Measurements from ENCODE around the gene IGFLR1. TPM values are rescaled to one million over a fixed set of nuclear protein-coding genes. Genes with fewer than 3 reads are reported as not detected.

IGFLR1 gene
- total and polyA plus RNA-seq, 9 of the 15 experiments (the other 6 are each of a cell fraction or from before 2014, with no cell fraction given) = 1.0 to 14.3 (median 4.6) TPM

- no peak for TF ChIP-seq ZKSCAN1 (IDR thresholded peaks at IDR 0.05; ENCODE audit: low read depth, low read length)
- TF ChIP-seq, protein P1, sequence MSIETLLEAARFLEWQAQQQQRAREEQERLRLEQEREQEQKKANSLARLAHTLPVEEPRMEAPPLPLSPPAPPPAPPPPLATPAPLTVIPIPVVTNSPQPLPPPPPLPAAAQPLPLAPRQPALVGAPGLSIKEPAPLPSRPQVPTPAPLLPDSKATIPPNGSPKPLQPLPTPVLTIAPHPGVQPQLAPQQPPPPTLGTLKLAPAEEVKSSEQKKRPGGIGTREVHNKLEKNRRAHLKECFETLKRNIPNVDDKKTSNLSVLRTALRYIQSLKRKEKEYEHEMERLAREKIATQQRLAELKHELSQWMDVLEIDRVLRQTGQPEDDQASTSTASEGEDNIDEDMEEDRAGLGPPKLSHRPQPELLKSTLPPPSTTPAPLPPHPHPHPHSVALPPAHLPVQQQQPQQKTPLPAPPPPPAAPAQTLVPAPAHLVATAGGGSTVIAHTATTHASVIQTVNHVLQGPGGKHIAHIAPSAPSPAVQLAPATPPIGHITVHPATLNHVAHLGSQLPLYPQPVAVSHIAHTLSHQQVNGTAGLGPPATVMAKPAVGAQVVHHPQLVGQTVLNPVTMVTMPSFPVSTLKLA (conservative IDR thresholded peaks at IDR 0.05) = no peak
- TF ChIP-seq, protein P2, sequence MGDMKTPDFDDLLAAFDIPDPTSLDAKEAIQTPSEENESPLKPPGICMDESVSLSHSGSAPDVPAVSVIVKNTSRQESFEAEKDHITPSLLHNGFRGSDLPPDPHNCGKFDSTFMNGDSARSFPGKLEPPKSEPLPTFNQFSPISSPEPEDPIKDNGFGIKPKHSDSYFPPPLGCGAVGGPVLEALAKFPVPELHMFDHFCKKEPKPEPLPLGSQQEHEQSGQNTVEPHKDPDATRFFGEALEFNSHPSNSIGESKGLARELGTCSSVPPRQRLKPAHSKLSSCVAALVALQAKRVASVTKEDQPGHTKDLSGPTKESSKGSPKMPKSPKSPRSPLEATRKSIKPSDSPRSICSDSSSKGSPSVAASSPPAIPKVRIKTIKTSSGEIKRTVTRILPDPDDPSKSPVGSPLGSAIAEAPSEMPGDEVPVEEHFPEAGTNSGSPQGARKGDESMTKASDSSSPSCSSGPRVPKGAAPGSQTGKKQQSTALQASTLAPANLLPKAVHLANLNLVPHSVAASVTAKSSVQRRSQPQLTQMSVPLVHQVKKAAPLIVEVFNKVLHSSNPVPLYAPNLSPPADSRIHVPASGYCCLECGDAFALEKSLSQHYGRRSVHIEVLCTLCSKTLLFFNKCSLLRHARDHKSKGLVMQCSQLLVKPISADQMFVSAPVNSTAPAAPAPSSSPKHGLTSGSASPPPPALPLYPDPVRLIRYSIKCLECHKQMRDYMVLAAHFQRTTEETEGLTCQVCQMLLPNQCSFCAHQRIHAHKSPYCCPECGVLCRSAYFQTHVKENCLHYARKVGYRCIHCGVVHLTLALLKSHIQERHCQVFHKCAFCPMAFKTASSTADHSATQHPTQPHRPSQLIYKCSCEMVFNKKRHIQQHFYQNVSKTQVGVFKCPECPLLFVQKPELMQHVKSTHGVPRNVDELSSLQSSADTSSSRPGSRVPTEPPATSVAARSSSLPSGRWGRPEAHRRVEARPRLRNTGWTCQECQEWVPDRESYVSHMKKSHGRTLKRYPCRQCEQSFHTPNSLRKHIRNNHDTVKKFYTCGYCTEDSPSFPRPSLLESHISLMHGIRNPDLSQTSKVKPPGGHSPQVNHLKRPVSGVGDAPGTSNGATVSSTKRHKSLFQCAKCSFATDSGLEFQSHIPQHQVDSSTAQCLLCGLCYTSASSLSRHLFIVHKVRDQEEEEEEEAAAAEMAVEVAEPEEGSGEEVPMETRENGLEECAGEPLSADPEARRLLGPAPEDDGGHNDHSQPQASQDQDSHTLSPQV (IDR thresholded peaks at IDR 0.05) = 0 out of 2 replicates have a peak, but pooled peaks have one; percentile 25
- 0 out of 2 replicates have a peak, but pooled peaks have one; percentile 4 for TF ChIP-seq ZNF175 (CRISPR knock-in tag; IDR thresholded peaks at IDR 0.05; ENCODE audit: low read depth)
- no peak for TF ChIP-seq ADNP (tag; IDR thresholded peaks at IDR 0.05)
- TF ChIP-seq ZNF717 (CRISPR knock-in tag; IDR thresholded peaks at IDR 0.05) = peak; percentile 9; the same call in 1 of the 2 replicates
- TF ChIP-seq, protein P3, sequence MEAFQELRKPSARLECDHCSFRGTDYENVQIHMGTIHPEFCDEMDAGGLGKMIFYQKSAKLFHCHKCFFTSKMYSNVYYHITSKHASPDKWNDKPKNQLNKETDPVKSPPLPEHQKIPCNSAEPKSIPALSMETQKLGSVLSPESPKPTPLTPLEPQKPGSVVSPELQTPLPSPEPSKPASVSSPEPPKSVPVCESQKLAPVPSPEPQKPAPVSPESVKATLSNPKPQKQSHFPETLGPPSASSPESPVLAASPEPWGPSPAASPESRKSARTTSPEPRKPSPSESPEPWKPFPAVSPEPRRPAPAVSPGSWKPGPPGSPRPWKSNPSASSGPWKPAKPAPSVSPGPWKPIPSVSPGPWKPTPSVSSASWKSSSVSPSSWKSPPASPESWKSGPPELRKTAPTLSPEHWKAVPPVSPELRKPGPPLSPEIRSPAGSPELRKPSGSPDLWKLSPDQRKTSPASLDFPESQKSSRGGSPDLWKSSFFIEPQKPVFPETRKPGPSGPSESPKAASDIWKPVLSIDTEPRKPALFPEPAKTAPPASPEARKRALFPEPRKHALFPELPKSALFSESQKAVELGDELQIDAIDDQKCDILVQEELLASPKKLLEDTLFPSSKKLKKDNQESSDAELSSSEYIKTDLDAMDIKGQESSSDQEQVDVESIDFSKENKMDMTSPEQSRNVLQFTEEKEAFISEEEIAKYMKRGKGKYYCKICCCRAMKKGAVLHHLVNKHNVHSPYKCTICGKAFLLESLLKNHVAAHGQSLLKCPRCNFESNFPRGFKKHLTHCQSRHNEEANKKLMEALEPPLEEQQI (IDR thresholded peaks at IDR 0.05) = no peak
- no peak for TF ChIP-seq MAFG (tag; conservative IDR thresholded peaks at IDR 0.05)
- TF ChIP-seq, protein P4, sequence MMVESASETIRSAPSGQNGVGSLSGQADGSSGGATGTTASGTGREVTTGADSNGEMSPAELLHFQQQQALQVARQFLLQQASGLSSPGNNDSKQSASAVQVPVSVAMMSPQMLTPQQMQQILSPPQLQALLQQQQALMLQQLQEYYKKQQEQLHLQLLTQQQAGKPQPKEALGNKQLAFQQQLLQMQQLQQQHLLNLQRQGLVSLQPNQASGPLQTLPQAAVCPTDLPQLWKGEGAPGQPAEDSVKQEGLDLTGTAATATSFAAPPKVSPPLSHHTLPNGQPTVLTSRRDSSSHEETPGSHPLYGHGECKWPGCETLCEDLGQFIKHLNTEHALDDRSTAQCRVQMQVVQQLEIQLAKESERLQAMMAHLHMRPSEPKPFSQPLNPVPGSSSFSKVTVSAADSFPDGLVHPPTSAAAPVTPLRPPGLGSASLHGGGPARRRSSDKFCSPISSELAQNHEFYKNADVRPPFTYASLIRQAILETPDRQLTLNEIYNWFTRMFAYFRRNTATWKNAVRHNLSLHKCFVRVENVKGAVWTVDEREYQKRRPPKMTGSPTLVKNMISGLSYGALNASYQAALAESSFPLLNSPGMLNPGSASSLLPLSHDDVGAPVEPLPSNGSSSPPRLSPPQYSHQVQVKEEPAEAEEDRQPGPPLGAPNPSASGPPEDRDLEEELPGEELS (CRISPR knock-in tag; IDR thresholded peaks at IDR 0.05; ENCODE audit: borderline replicate concordance) = no peak
- no peak for TF ChIP-seq TAF7 (tag; IDR thresholded peaks at IDR 0.05)
- TF ChIP-seq ZNF197 (CRISPR knock-in tag; IDR thresholded peaks at IDR 0.05; ENCODE audit: low read depth) = no peak
- no peak for TF ChIP-seq ELF2 (CRISPR knock-in tag; IDR thresholded peaks at IDR 0.05)
- TF ChIP-seq, protein P5, sequence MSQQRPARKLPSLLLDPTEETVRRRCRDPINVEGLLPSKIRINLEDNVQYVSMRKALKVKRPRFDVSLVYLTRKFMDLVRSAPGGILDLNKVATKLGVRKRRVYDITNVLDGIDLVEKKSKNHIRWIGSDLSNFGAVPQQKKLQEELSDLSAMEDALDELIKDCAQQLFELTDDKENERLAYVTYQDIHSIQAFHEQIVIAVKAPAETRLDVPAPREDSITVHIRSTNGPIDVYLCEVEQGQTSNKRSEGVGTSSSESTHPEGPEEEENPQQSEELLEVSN (IDR thresholded peaks at IDR 0.05; ENCODE audit: borderline replicate concordance in 1 of 2, extremely low read depth in 1 of 2, insufficient read depth in 1 of 2, insufficient read length in 1 of 2, low read depth in 1 of 2, low read length in 1 of 2, poor library complexity in 1 of 2, severe bottlenecking in 1 of 2) = peak; percentile 83 to 87
Measured at GRCh38 chr19:35715981-35716800, 26.1 kb downstream of the IGFLR1 start (continued).
